A549 (cell line): ENCODE data around the gene ZNF469. TPM values are rescaled to one million over a fixed set of nuclear protein-coding genes. Genes with fewer than 3 reads are reported as not detected.

Experiments
- ATAC-seq, 2 experiments: fragments of 200-7000 bp in 1 of 2; fragments of >200 bp in 1 of 2; cut with Nextera tagmentation in 1 of 2; cut with Tn5 transposase in 1 of 2; 3 replicates each; pipeline versions ENCODE4 v1.8.0 to v1.9.1; 2018 to 2020; ENCODE audit warnings: mild to moderate bottlenecking in 1 of 2, moderate library complexity in 1 of 2
- CTCF ChIA-PET: fragments of 300-600 bp; sonication (Branson Sonifier 250); formaldehyde crosslinking; extraction: SDS; loops from one replicate; lab custom pipeline; 2021; ENCODE audit warnings: antibody characterized with exemption, inconsistent platforms; lab: Yijun Ruan, JAX
- POLR2A ChIA-PET: fragments of 350-600 bp; formaldehyde crosslinking; extraction: SDS; loops from one replicate; lab custom pipeline; 2021; ENCODE audit warnings: antibody characterized with exemption, inconsistent platforms; lab: Yijun Ruan, JAX
- DNase-seq, 2 experiments: peaks; one replicate each; pipeline versions ENCODE4 v3.0.0 to v3.0.0-alpha.2; 2011 to 2016; ENCODE audit warnings: low read depth in 1 of 2, low spot score in 1 of 2
- FAIRE-seq: peaks from 2 replicates; lab custom pipeline; 2011; peaks lifted over from hg19 to GRCh38; lab: Jason Lieb, UNC
- H3K27ac ChIP-seq, 2 experiments: fragments of >200 bp; sonication (Bioruptor Twin); formaldehyde crosslinking; 3 replicates each; pipeline ENCODE4 v1.5.1; 2016 to 2017
- H3K4me1 ChIP-seq: fragments of >200 bp; sonication (Bioruptor Twin); formaldehyde crosslinking; 3 replicates; pipeline ENCODE4 v1.6.1; 2016
- H3K4me2 ChIP-seq: fragments of >200 bp; sonication (Bioruptor Twin); formaldehyde crosslinking; 3 replicates; pipeline ENCODE4 v1.6.1; 2016
- H3K4me3 ChIP-seq: fragments of >200 bp; sonication (Bioruptor Twin); formaldehyde crosslinking; 3 replicates; pipeline ENCODE4 v1.5.1; 2016
- H3K9me3 ChIP-seq: fragments of >200 bp; sonication (Bioruptor Twin); formaldehyde crosslinking; 3 replicates; pipeline ENCODE4 v1.6.1; 2016
- CBX2 ChIP-seq: fragments of 200-600 bp; sonication (generic); IDR thresholded peaks from 2 replicates; pipeline ENCODE4 v1.6.1; 2016; ENCODE audit warnings: low read depth, mild to moderate bottlenecking, borderline replicate concordance
- CBX8 ChIP-seq: fragments of 200-600 bp; sonication (generic); IDR thresholded peaks from 2 replicates; pipeline ENCODE4 v1.6.1; 2016
- CEBPB ChIP-seq, 2 experiments: fragments of >200 bp in 1 of 2; sonication (Bioruptor Twin) in 1 of 2; formaldehyde crosslinking in 1 of 2; IDR thresholded peaks; 2 replicates each; pipeline ENCODE4 v1.6.1; 2012 to 2016
- CHD2 ChIP-seq: fragments of 150-350 bp; IDR thresholded peaks from 2 replicates; pipeline ENCODE4 v1.6.1; 2014; ENCODE audit warnings: low read length; ENCODE audit not compliant: partially characterized antibody
- CTCF ChIP-seq: fragments of >200 bp; sonication (Bioruptor Twin); formaldehyde crosslinking; IDR thresholded peaks from 3 replicates; pipeline ENCODE4 v1.5.1; 2016
- E2F6 ChIP-seq: IDR thresholded peaks from 2 replicates; pipeline ENCODE4 v1.6.1; 2012; ENCODE audit warnings: low read depth, borderline replicate concordance
- EHF ChIP-seq: fragments of 250-450 bp; sonication (Bioruptor Pico); IDR thresholded peaks from 2 replicates; pipeline ENCODE4 v1.5.0; 2020; ENCODE audit warnings: mild to moderate bottlenecking
- EHMT2 ChIP-seq: fragments of 200-600 bp; sonication (generic); IDR thresholded peaks from 2 replicates; pipeline ENCODE4 v1.6.1; 2016; ENCODE audit warnings: antibody characterized with exemption, low read depth, mild to moderate bottlenecking, moderate library complexity
- EP300 ChIP-seq, 2 experiments: fragments of >200 bp; sonication (Bioruptor Twin); formaldehyde crosslinking; IDR thresholded peaks; 2 replicates in 1 of 2; 3 replicates in 1 of 2; pipeline ENCODE4 v1.6.1; 2016 to 2017
- FOSB ChIP-seq: fragments of 250-450 bp; sonication (Bioruptor Pico); IDR thresholded peaks from 2 replicates; pipeline ENCODE4 v1.5.0; 2020; ENCODE audit warnings: mild to moderate bottlenecking, moderate library complexity
- FOXS1 ChIP-seq: fragments of 250-450 bp; sonication (Bioruptor Pico); IDR thresholded peaks from 2 replicates; pipeline ENCODE4 v1.5.0; 2020; ENCODE audit warnings: mild to moderate bottlenecking, moderate library complexity
- HDAC2 ChIP-seq: fragments of 200-600 bp; sonication (generic); IDR thresholded peaks from 2 replicates; pipeline ENCODE4 v1.6.1; 2016
- HES2 ChIP-seq: fragments of >200 bp; sonication (Bioruptor Twin); formaldehyde crosslinking; IDR thresholded peaks from 2 replicates; pipeline ENCODE4 v1.6.1; 2016
- HMGXB4 ChIP-seq: fragments of 250-450 bp; sonication (Bioruptor Pico); IDR thresholded peaks from 2 replicates; pipeline ENCODE4 v1.5.0; 2021; ENCODE audit warnings: mild to moderate bottlenecking, moderate library complexity, borderline replicate concordance
- HOXB5 ChIP-seq: fragments of 250-450 bp; sonication (Bioruptor Pico); IDR thresholded peaks from 2 replicates; pipeline ENCODE4 v1.5.0; 2020; ENCODE audit warnings: mild to moderate bottlenecking, moderate library complexity
- JUN ChIP-seq, 2 experiments: fragments of >200 bp; sonication (Bioruptor Twin); formaldehyde crosslinking; IDR thresholded peaks; 2 replicates in 1 of 2; 3 replicates in 1 of 2; pipeline ENCODE4 v1.6.1; 2016 to 2017
- KDM5A ChIP-seq: fragments of 200-600 bp; sonication (generic); IDR thresholded peaks from 2 replicates; pipeline ENCODE4 v1.6.1; 2016; ENCODE audit warnings: antibody characterized with exemption, mild to moderate bottlenecking
- MAFK ChIP-seq: fragments of 450-650 bp; IDR thresholded peaks from 2 replicates; pipeline ENCODE4 v1.6.1; 2014; ENCODE audit not compliant: partially characterized antibody
- MAZ ChIP-seq: fragments of 150-350 bp; IDR thresholded peaks from 2 replicates; pipeline ENCODE4 v1.6.1; 2014; ENCODE audit warnings: antibody characterized with exemption, low read depth, low read length, borderline replicate concordance
- NR3C1 ChIP-seq: fragments of >200 bp; sonication (Bioruptor Twin); formaldehyde crosslinking; IDR thresholded peaks from 3 replicates; pipeline ENCODE4 v1.6.1; 2017
- PHF8 ChIP-seq: fragments of 200-600 bp; sonication (generic); IDR thresholded peaks from 2 replicates; pipeline ENCODE4 v1.6.1; 2016; ENCODE audit warnings: low read depth, mild to moderate bottlenecking, antibody characterized with exemption, moderate library complexity, borderline replicate concordance
- RARB ChIP-seq: fragments of 250-450 bp; sonication (Bioruptor Pico); IDR thresholded peaks from 2 replicates; pipeline ENCODE4 v1.8.0; 2021; ENCODE audit warnings: mild to moderate bottlenecking, moderate library complexity
- RFX5 ChIP-seq: fragments of 450-650 bp; IDR thresholded peaks from 2 replicates; pipeline ENCODE4 v1.7.1; 2014; ENCODE audit warnings: antibody characterized with exemption, mild to moderate bottlenecking, moderate library complexity
- RNF2 ChIP-seq: fragments of 200-600 bp; sonication (generic); IDR thresholded peaks from 2 replicates; pipeline ENCODE4 v1.6.1; 2016; ENCODE audit warnings: low read depth, mild to moderate bottlenecking, antibody characterized with exemption, moderate library complexity, borderline replicate concordance
- SMC3 ChIP-seq: fragments of >200 bp; sonication (Bioruptor Twin); formaldehyde crosslinking; IDR thresholded peaks from 3 replicates; pipeline ENCODE4 v1.6.1; 2018; ENCODE audit warnings: inconsistent platforms
- TFCP2L1 ChIP-seq: fragments of 250-450 bp; sonication (Bioruptor Pico); IDR thresholded peaks from 2 replicates; pipeline ENCODE4 v1.5.0; 2021; ENCODE audit warnings: mild to moderate bottlenecking
- TP53 ChIP-seq: fragments of 250-450 bp; sonication (Bioruptor Pico); IDR thresholded peaks from 2 replicates; pipeline ENCODE4 v1.5.0; 2021; ENCODE audit warnings: mild to moderate bottlenecking, moderate library complexity
- ZNF302 ChIP-seq: fragments of 250-450 bp; sonication (Bioruptor Pico); IDR thresholded peaks from 2 replicates; pipeline ENCODE4 v1.9.0; 2021; ENCODE audit warnings: inconsistent platforms, mild to moderate bottlenecking, moderate library complexity
- WGBS: methylation state at CpG from one replicate; pipeline ENCODE4 v1.1.6; 2017; ENCODE audit errors: missing lambda C conversion rate; 5-methylcytosine and 5-hydroxymethylcytosine counted together
- polyA plus RNA-seq, 4 experiments: library from polyadenylated mRNA; depleted of rRNA in 3 of 4; stranded (reverse); fragments of >200 nt; fragmentation: RNase III in 1 of 4; extraction: RNeasy Plus Mini Kit Qiagen cat#74134 plus additional on column Dnase treatment in 1 of 4; gene quantifications; 2 replicates in 3 of 4; 3 replicates in 1 of 4; pipeline ENCODE4 v1.2.3, GENCODE V29; 2011 to 2017

Gene ZNF469
- polyA plus RNA-seq, 2 of the 4 experiments (the other 2 are of a cell fraction), result 0.47 to 4.4 TPM

- ChIA-PET CTCF (interaction anchor here (0.5 to 1.8 kb wide), 4 partner anchors 11 to 380 kb away, joined by 3 to 5 read pairs (median 4); no protein-coding TSS in a partner anchor), POLR2A (no interaction called here)
- H3K4me1 ChIP-seq, result peaks cover 5% of the 10 kb centered on the region; the same call in 1 of the 3 replicates
- no peak for DNase-seq
- no peak overlapping the region for H3K4me2 ChIP-seq
- no peak overlapping the region for H3K4me3 ChIP-seq
- no peak for TF ChIP-seq FOSB (CRISPR knock-in tag)
- TF ChIP-seq HDAC2, result no peak
- TF ChIP-seq TFCP2L1, result no peak
- no peak for TF ChIP-seq RARB (CRISPR knock-in tag)
- TF ChIP-seq CEBPB (IDR thresholded peaks at IDR 0.05), result no peak
- no peak for TF ChIP-seq HES2
- no peak for TF ChIP-seq RNF2
- no peak for TF ChIP-seq JUN (IDR thresholded peaks at IDR 0.05)
- TF ChIP-seq ZNF302 (CRISPR knock-in tag), result no peak
- no peak for TF ChIP-seq EP300 (IDR thresholded peaks at IDR 0.05)
- no peak for TF ChIP-seq FOXS1 (CRISPR knock-in tag)
- no peak for TF ChIP-seq HOXB5 (CRISPR knock-in tag)
- no peak for TF ChIP-seq CBX2
- TF ChIP-seq NR3C1, result no peak
- no peak for TF ChIP-seq CTCF
- no peak for TF ChIP-seq MAZ
- TF ChIP-seq MAFK, result no peak
- TF ChIP-seq SMC3, result no peak
- TF ChIP-seq, all 56 proteins: peak for 0
- Histone ChIP-seq H3K9me3 (no peaks in the 10 kb centered on the region), H3K27ac (peak overlapping the region in 1 of 2 experiments; percentile 32; a peak in 2 of 6 replicates)
- 80% methylated on average over 21 of the region's 22 CpGs for WGBS
- ATAC-seq, result no peak; a peak in 1 of 6 replicates
- no peak for FAIRE-seq
Observed at GRCh38 chr16:88403794-88404581, 21.2 kb downstream of the ZNF469 start.

GRCh38 chr16:88404769-88405168 is 22.0 kb downstream of the ZNF469 start:
- no peak overlapping the region for H3K4me3 ChIP-seq
- peaks cover 5% of the 10 kb centered on the region; the same call in 1 of the 3 replicates for H3K4me1 ChIP-seq
- no peaks in the 10 kb centered on the region for H3K9me3 ChIP-seq
- H3K4me2 ChIP-seq, result no peak overlapping the region
- FAIRE-seq (no peak), ATAC-seq (no peak), DNase-seq (no peak)
- CTCF ChIA-PET, result interaction anchor here (1.2 to 1.8 kb wide), 3 partner anchors 20 to 381 kb away, joined by 3 to 5 read pairs (median 5); no protein-coding TSS in a partner anchor
- 76% methylated on average over 6 of the region's 6 CpGs for WGBS
- TF ChIP-seq HMGXB4 (CRISPR knock-in tag) (no peak), KDM5A (no peak), E2F6 (no peak), CBX8 (no peak), ZNF302 (CRISPR knock-in tag) (no peak), EHF (CRISPR knock-in tag) (no peak), TP53 (CRISPR knock-in tag) (no peak), EP300 (IDR thresholded peaks at IDR 0.05) (no peak), PHF8 (no peak), RNF2 (no peak), EHMT2 (no peak), FOSB (CRISPR knock-in tag) (no peak), CHD2 (no peak), MAZ (no peak), RFX5 (no peak)
- POLR2A ChIA-PET, result no interaction called here
- peak overlapping the region in 1 of 2 experiments; percentile 32; a peak in 1 of 6 replicates for H3K27ac ChIP-seq
